IMR-90 (cell line): Measurements from ENCODE around the gene BATF. TPM values are rescaled to one million over a fixed set of nuclear protein-coding genes. Genes with fewer than 3 reads are reported as not detected.

ENCODE experiments used
- ATAC-seq: fragments of 200-7000 bp; cut with Tn5 transposase; 2 replicates; pipeline ENCODE4 v1.9.1; 2020; ENCODE audit warnings: low read depth, mild to moderate bottlenecking, moderate library complexity
- BruUV-seq: library from RNA; stranded (reverse); fragments of 400-500 nt; replicated peaks from 2 replicates; lab custom pipeline; 2021; lab: Mats Ljungman, UMichigan
- CTCF ChIA-PET: fragments of 300-600 bp; formaldehyde crosslinking; extraction: SDS; loops from one replicate; lab custom pipeline; 2021; ENCODE audit warnings: antibody characterized with exemption; lab: Yijun Ruan, JAX
- POLR2A ChIA-PET: fragments of 300-600 bp; sonication (Branson Sonifier 250); formaldehyde crosslinking; loops from one replicate; lab custom pipeline; 2022; ENCODE audit warnings: antibody characterized with exemption; ENCODE audit not compliant: unreplicated experiment; lab: Charles Lee
- DNase-seq: peaks from one replicate; pipeline ENCODE4 v3.0.0; 2013
- H2AFZ ChIP-seq: replicated peaks from 2 replicates; pipeline ENCODE3; 2013; ENCODE audit warnings: low read length, mild to moderate bottlenecking; ENCODE audit not compliant: poor library complexity
- H2AK5ac ChIP-seq: 2 replicates; pipeline ENCODE4 v1.6.1; 2013; ENCODE audit warnings: low read depth, low read length, inconsistent platforms
- H2AK9ac ChIP-seq: replicated peaks from 2 replicates; pipeline ENCODE3; 2013; ENCODE audit warnings: mild to moderate bottlenecking, low read depth, low read length, moderate library complexity; ENCODE audit not compliant: poor library complexity
- H2BK120ac ChIP-seq: 2 replicates; pipeline ENCODE4 v1.6.1; 2013; ENCODE audit warnings: low read depth, low read length, inconsistent platforms
- H2BK15ac ChIP-seq: 3 replicates; pipeline ENCODE4 v1.6.1; 2013; ENCODE audit warnings: low read depth, low read length, inconsistent platforms
- H2BK20ac ChIP-seq: 2 replicates; pipeline ENCODE4 v1.6.1; 2013; ENCODE audit warnings: low read depth, mild to moderate bottlenecking, inconsistent platforms, low read length, moderate library complexity
- H2BK5ac ChIP-seq: 2 replicates; pipeline ENCODE4 v1.6.1; 2013; ENCODE audit warnings: mild to moderate bottlenecking, low read depth, low read length, inconsistent platforms; ENCODE audit not compliant: poor library complexity, severe bottlenecking
- H3K14ac ChIP-seq: replicated peaks from 2 replicates; pipeline ENCODE4 v1.6.1; 2013; ENCODE audit warnings: low read depth, low read length, inconsistent platforms
- H3K18ac ChIP-seq: 2 replicates; pipeline ENCODE4 v1.6.1; 2013; ENCODE audit warnings: low read depth, low read length, control low read depth
- H3K23ac ChIP-seq: 2 replicates; pipeline ENCODE4 v1.6.1; 2013; ENCODE audit warnings: low read depth, low read length, inconsistent platforms
- H3K27ac ChIP-seq: 2 replicates; pipeline ENCODE4 v1.5.1; 2013; ENCODE audit warnings: mild to moderate bottlenecking, control low read depth, low read length; ENCODE audit not compliant: insufficient read depth
- H3K27me3 ChIP-seq: 2 replicates; pipeline ENCODE4 v1.6.1; 2013; ENCODE audit warnings: low read length; ENCODE audit not compliant: control insufficient read depth, insufficient read depth
- H3K36me3 ChIP-seq: 2 replicates; pipeline ENCODE4 v1.6.1; 2013; ENCODE audit warnings: low read length, mixed read lengths; ENCODE audit not compliant: control insufficient read depth, insufficient read depth
- H3K4ac ChIP-seq: 2 replicates; pipeline ENCODE4 v1.6.1; 2013; ENCODE audit warnings: low read depth, low read length, inconsistent platforms
- H3K4me1 ChIP-seq: 2 replicates; pipeline ENCODE4 v1.6.1; 2013; ENCODE audit warnings: low read length, mixed read lengths; ENCODE audit not compliant: control insufficient read depth, insufficient read depth
- H3K4me2 ChIP-seq: 2 replicates; pipeline ENCODE4 v1.6.1; 2013; ENCODE audit warnings: low read depth, mild to moderate bottlenecking, control low read depth, low read length, moderate library complexity
- H3K4me3 ChIP-seq: 2 replicates; pipeline ENCODE4 v1.5.1; 2013; ENCODE audit warnings: low read depth, mild to moderate bottlenecking, control low read depth, low read length, moderate library complexity; ENCODE audit not compliant: insufficient read depth
- H3K56ac ChIP-seq: 2 replicates; pipeline ENCODE4 v1.6.1; 2013; ENCODE audit warnings: low read length, inconsistent platforms; ENCODE audit not compliant: insufficient read depth; ENCODE audit errors: extremely low read depth
- H3K79me1 ChIP-seq, 2 experiments: 2 replicates each; pipeline ENCODE4 v1.6.1; 2013; ENCODE audit warnings: low read length in 2 of 2, inconsistent platforms in 1 of 2, low read depth in 1 of 2
- H3K9ac ChIP-seq: 2 replicates; pipeline ENCODE4 v1.6.1; 2013; ENCODE audit warnings: low read depth, low read length, control low read depth
- H3K9me1 ChIP-seq: 2 replicates; pipeline ENCODE4 v1.6.1; 2013; ENCODE audit warnings: low read length, inconsistent platforms; ENCODE audit not compliant: insufficient read depth
- H3K9me3 ChIP-seq: 2 replicates; pipeline ENCODE4 v1.6.1; 2013; ENCODE audit warnings: low read length; ENCODE audit not compliant: control insufficient read depth, insufficient read depth
- H4K20me1 ChIP-seq: 2 replicates; pipeline ENCODE4 v1.6.1; 2013; ENCODE audit warnings: low read length, inconsistent platforms; ENCODE audit not compliant: insufficient read depth
- H4K5ac ChIP-seq: 2 replicates; pipeline ENCODE4 v1.6.1; 2013; ENCODE audit warnings: mild to moderate bottlenecking, low read depth, low read length, control low read depth
- H4K8ac ChIP-seq, 2 experiments: 2 replicates each; pipeline ENCODE4 v1.6.1; 2013; ENCODE audit warnings: low read depth in 2 of 2, low read length in 2 of 2, control low read depth in 1 of 2, inconsistent platforms in 1 of 2
- H4K91ac ChIP-seq: 2 replicates; pipeline ENCODE4 v1.6.1; 2013; ENCODE audit warnings: low read depth, low read length, inconsistent platforms; ENCODE audit not compliant: insufficient read depth
- BHLHE40 ChIP-seq: fragments of 150-350 bp; IDR thresholded peaks from 2 replicates; pipeline ENCODE4 v1.6.1; 2016; ENCODE audit warnings: mild to moderate bottlenecking, low read depth, low read length
- CEBPB ChIP-seq: IDR thresholded peaks from 2 replicates; pipeline ENCODE4 v1.6.1; 2012; ENCODE audit warnings: low read depth, low read length, improper control_type of control experiment
- CHD1 ChIP-seq: IDR thresholded peaks from 2 replicates; pipeline ENCODE4 v1.6.1; 2012; ENCODE audit warnings: low read depth, low read length, improper control_type of control experiment
- CTCF ChIP-seq: conservative IDR thresholded peaks from 2 replicates; pipeline ENCODE4 v1.5.1; 2012; ENCODE audit warnings: mild to moderate bottlenecking, low read depth, low read length, improper control_type of control experiment
- ELK1 ChIP-seq: fragments of 150-350 bp; IDR thresholded peaks from 2 replicates; pipeline ENCODE4 v1.6.1; 2016; ENCODE audit warnings: low read depth, mild to moderate bottlenecking, low read length, moderate library complexity, borderline replicate concordance
- FOS ChIP-seq: fragments of 150-350 bp; IDR thresholded peaks from 2 replicates; pipeline ENCODE4 v1.6.1; 2016; ENCODE audit warnings: low read depth, low read length
- MAFK ChIP-seq: IDR thresholded peaks from 2 replicates; pipeline ENCODE4 v1.6.1; 2012; ENCODE audit warnings: low read depth, low read length, improper control_type of control experiment
- MAZ ChIP-seq: IDR thresholded peaks from 2 replicates; pipeline ENCODE4 v1.6.1; 2012; ENCODE audit warnings: low read depth, mild to moderate bottlenecking, low read length, improper control_type of control experiment, moderate library complexity, borderline replicate concordance
- MXI1 ChIP-seq: IDR thresholded peaks from 2 replicates; pipeline ENCODE4 v1.6.1; 2012; ENCODE audit warnings: low read depth, mild to moderate bottlenecking, low read length, moderate library complexity, borderline replicate concordance
- NFE2L2 ChIP-seq: fragments of 150-350 bp; IDR thresholded peaks from 2 replicates; pipeline ENCODE4 v1.6.1; 2016; ENCODE audit warnings: low read depth, mild to moderate bottlenecking, low read length
- POLR2A ChIP-seq: IDR thresholded peaks from 2 replicates; pipeline ENCODE4 v1.6.1; 2012; ENCODE audit warnings: mild to moderate bottlenecking, low read depth, low read length
- RAD21 ChIP-seq: IDR thresholded peaks from 2 replicates; pipeline ENCODE4 v1.6.1; 2012; ENCODE audit warnings: low read length, improper control_type of control experiment
- RCOR1 ChIP-seq: IDR thresholded peaks from 2 replicates; pipeline ENCODE4 v1.6.1; 2012; ENCODE audit warnings: mild to moderate bottlenecking, low read length, improper control_type of control experiment; ENCODE audit not compliant: insufficient replicate concordance
- RFX5 ChIP-seq: IDR thresholded peaks from 2 replicates; pipeline ENCODE4 v1.8.0; 2012; ENCODE audit warnings: low read depth, mild to moderate bottlenecking, low read length, moderate library complexity
- SMC3 ChIP-seq: fragments of 150-350 bp; IDR thresholded peaks from 2 replicates; pipeline ENCODE4 v1.6.1; 2016; ENCODE audit warnings: low read depth, mild to moderate bottlenecking, antibody characterized with exemption, low read length, moderate library complexity
- USF2 ChIP-seq: fragments of 150-350 bp; IDR thresholded peaks from 2 replicates; pipeline ENCODE4 v1.6.1; 2017; ENCODE audit warnings: mild to moderate bottlenecking, antibody characterized with exemption, low read length, low read depth
- WGBS, 2 experiments: methylation state at CpG; one replicate each; pipeline versions ENCODE4 v1.1.5 to v1.1.7; 2013; ENCODE audit warnings: missing lambda C conversion rate in 2 of 2; ENCODE audit not compliant: insufficient read length in 1 of 2; ENCODE audit errors: extremely low coverage in 2 of 2; 5-methylcytosine and 5-hydroxymethylcytosine counted together
- dilution Hi-C: fragments of 300-500 bp; cut with HindIII; formaldehyde crosslinking; loops from one replicate; pipeline ENCODE4 v1.14.3; 2018; ENCODE audit warnings: low sequenced_read_pairs; ENCODE audit not compliant: unreplicated experiment
- in situ Hi-C: fragments of 300-500 bp; cut with MboI; formaldehyde crosslinking; loops from 3 replicates; pipeline ENCODE4 v1.14.3; 2019; ENCODE audit warnings: low sequenced_read_pairs, inconsistent platforms, mixed read lengths
- intact Hi-C: fragments of 100-400 bp; cut with micrococcal nuclease; formaldehyde crosslinking; loops from 2 replicates; pipeline ENCODE4 v1.10.0; 2022
- polyA plus RNA-seq, 3 experiments: library from polyadenylated mRNA; depleted of rRNA; stranded (reverse); fragments of >200 nt; gene quantifications; 2 replicates each; pipeline ENCODE4 v1.2.3, GENCODE V29; 2012; ENCODE audit warnings: low replicate concordance in 1 of 3
- total RNA-seq: library from RNA; depleted of rRNA; stranded (reverse); fragments of >200 nt; gene quantifications from 2 replicates; pipeline ENCODE4 v1.2.3, GENCODE V29; 2012

Gene BATF
- total and polyA plus RNA-seq, 2 of the 4 experiments (the other 2 are of a cell fraction), result not detected

- no peak overlapping the region for H3K9ac ChIP-seq
- no peak overlapping the region for H3K4me2 ChIP-seq
- H3K14ac ChIP-seq, result no peak overlapping the region
- dilution Hi-C loops, result no loop called here
- no peak overlapping the region for H4K5ac ChIP-seq
- no peaks in the 10 kb centered on the region for H3K79me1 ChIP-seq
- H3K9me3 ChIP-seq, result 0 out of 2 replicates have a peak, but pooled peaks cover 2% of the 10 kb centered on the region
- no peak overlapping the region for H2BK5ac ChIP-seq
- no peak overlapping the region for H2AK9ac ChIP-seq
- H4K8ac ChIP-seq, result no peak overlapping the region
- CTCF ChIA-PET, result no interaction called here
- no peak overlapping the region for H2AFZ ChIP-seq
- H3K18ac ChIP-seq, result no peak overlapping the region
- H2BK15ac ChIP-seq, result no peak overlapping the region
- H3K36me3 ChIP-seq, result no peaks in the 10 kb centered on the region
- H3K27ac ChIP-seq, result no peak overlapping the region
- H4K20me1 ChIP-seq, result no peaks in the 10 kb centered on the region
- intact Hi-C loops, result no loop called here
- no peak overlapping the region for H3K56ac ChIP-seq
- no peak overlapping the region for H3K23ac ChIP-seq
- in situ Hi-C loops, result loop anchor here (5.0 to 10.0 kb wide), 2 partner anchors 178 to 350 kb away; no protein-coding TSS in a partner anchor
- H3K4me3 ChIP-seq, result no peak overlapping the region
- no peak overlapping the region for H2BK20ac ChIP-seq
- no peak overlapping the region for H2BK120ac ChIP-seq
- no peaks in the 10 kb centered on the region for H3K9me1 ChIP-seq
- 17% methylated on average over 1 of the region's 4 CpGs; no CpG with 5 or more reads in 1 of the 2 experiments for WGBS, 2 experiments
- POLR2A ChIA-PET, result no interaction called here
- H3K4me1 ChIP-seq, result no peaks in the 10 kb centered on the region; the same call in 1 of the 2 replicates
- no TSS peak for BruUV-seq
- no peak for ATAC-seq
- no peak overlapping the region for H3K4ac ChIP-seq
- TF ChIP-seq ELK1 (no peak), RCOR1 (no peak), BHLHE40 (no peak), RAD21 (no peak), FOS (no peak), SMC3 (no peak), MAFK (no peak), RFX5 (no peak), USF2 (no peak), POLR2A (no peak), CEBPB (no peak), CTCF (no peak), MAZ (no peak), NFE2L2 (no peak), MXI1 (no peak), CHD1 (no peak)
- peaks cover 26% of the 10 kb centered on the region for H3K27me3 ChIP-seq
- no peak overlapping the region for H2AK5ac ChIP-seq
- DNase-seq, result no peak
- H4K91ac ChIP-seq, result no peak overlapping the region
These were observed 37.4 kb upstream of the BATF start for GRCh38 chr14:75484711-75485429.
